ENCODE data around the gene RAET1L.
"Not testable (repeated sequence)": the region's sequence is repeated elsewhere in the genome, so short reads cannot be mapped to it uniquely, and the experiment has no call there.

Gene RAET1L

GRCh38 chr6:150043501-150044412, 18.4 kb upstream of the RAET1L start:
- no peak for DNase-seq

DNA sequence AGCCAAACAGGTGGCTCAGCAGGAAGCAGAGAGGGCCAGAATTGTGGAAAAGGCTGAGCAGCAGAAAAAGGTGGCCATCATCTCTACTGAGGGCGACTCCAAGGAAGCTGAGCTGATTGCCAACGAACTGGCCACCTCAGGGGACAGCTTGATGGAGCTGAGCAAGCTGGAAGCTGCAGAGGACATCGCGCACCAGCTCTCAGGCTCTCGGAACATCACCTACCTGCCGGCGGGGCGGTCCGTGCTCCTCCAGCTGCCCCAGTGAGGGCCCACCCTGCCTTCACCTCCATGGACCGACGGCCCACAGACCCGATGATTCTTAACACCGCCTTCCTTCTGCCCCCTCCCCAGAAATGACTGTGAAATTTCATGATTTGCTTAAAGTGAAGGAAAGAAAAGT, 17.8 kb upstream of the RAET1L start:
- DNase-seq: no peak

DNA sequence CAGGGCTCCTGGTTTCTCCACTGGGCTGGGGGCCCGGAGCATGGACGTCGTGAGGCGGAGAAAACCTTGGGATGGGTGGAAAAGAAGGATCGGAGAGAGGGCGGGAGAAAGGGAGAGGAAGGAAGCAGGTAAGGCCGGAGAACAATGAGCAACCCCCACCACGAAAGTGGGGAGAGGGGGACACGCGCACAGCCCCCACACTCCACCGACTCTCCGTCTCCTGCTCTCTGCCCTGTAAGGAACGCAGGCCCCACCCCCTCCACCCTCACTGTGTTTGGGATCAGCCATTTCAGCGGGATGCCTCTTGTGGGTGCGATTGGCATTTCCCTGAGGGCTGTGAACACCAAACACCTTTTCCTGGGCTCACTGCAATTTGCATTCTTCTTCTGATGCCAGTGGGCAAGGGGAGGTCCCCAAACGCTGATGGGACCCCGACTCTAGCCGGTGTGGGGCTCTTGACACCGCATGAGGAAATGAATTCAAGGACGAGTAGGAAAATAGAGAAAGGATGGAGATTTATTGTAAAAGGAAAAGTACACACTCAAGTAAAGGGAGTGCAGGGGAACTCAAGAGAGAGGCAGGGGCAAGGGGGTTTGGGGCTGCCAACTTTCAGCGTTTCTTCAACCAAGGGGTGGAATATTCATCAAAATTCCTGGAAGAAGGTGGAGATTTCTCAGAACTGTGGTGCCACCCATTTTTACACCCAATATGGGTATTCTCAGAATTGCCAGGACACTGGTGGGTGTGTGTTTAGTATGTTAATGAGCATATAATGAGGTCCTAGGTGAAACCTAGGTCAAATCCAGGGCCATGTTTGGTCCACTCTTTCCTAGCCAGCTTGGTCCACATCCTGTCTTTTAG, 13.1 kb upstream of the RAET1L start:
- DNase-seq: no peak

DNA sequence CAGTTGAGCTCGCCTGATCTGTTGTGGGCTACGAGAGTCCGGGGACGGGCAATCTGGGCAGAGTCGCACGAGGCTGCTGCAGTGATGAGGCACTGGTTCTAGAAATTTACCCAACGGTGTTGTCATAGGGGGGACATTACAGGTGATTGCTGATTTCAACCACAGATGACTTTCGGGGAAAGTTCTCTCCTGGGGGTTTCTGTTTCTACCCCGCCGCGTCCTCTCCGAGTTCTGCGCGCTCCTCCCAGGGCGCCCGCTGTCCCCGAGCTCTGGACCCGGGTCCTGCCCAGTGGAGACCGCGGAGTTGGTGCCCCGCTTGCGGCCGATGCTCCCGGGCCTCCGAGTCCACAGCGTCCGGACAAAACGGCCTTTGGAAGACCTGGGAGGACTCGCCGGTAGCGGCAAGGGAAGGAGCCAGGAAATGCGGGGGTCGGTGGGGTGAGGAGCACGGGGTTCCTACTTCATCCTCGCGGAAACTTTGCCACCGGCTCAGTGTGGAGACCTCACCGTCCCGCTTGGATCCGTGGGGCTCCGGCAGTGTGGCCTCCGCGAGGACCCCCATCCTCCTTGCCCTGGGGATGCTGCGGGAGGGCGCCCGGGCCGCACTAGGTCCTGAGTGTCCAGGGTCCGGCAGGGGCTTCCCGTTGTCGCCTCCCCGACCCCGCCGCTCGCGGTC, 12.3 kb upstream of the RAET1L start:
- DNase-seq: no peak

DNA sequence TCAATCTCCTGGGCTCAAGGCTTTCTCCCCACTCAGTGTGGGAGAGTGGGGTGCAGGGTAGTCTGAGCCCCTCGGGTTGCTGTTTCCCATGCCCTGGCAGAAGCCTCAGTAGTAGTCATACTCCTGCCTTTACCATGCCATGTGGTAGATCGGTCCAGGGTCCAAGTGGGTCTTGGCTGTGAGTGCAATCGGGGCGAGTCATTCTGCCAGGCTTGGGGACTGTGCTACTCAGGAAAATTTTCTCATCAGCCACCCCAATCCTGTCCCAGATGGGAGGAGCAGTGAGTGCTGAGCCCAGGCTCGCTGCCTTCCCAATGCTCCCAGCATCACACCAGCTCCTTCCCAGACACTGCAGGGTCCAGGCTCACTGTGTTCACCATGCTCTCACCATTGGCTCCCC, 10.7 kb upstream of the RAET1L start:
- DNase-seq: no peak

DNA sequence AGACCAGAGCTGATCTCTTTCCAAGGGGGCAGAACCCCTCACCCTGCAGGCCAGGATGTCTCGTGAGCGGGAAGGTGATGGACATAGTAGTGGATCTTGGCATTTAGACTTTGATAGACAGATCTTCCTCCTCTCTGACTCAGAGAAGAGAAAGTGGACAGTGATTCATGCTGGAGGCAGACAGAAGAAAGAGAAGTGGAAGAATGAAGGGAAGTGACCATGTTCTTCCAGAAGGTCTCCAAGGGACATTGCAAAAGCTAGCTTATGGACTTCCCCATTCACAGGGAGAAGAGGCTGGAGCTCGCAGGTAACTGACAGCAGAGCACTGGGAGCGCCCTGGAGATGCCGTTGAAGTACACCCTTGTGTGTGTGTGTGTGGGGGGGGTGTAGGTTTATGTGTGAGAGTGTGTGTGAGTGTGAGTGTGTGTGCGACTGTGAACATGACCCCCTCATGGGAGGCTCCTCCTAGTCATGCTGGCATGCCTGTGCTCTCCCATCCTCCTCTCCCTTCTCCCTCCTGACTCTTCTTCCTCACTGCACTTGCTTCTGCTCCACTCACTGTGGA, 8.0 kb upstream of the RAET1L start:
- no peak for DNase-seq

- no peak for DNase-seq
These were observed 7.3 kb upstream of the RAET1L start for GRCh38 chr6:150032598-150032997.

DNA sequence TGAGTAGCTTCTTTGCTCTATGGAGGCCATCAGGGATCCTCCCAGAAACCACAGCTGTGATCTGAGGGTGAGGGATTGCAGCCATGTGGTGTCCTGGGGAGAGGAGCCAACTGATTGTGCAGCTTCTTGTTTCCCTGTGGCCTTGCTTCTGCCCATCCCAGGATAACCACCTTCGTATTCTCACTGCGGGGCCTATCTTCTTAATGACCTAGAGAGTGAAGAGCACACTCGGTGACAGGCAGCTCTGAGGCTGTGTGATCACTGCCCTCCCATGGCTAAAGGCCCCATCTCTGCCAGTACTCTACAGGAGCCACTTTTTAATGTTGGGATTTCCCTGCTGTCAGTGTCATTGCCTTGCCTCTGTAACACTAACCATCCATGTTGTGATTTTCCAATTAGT, 5.3 kb upstream of the RAET1L start:
- DNase-seq: no peak

DNA sequence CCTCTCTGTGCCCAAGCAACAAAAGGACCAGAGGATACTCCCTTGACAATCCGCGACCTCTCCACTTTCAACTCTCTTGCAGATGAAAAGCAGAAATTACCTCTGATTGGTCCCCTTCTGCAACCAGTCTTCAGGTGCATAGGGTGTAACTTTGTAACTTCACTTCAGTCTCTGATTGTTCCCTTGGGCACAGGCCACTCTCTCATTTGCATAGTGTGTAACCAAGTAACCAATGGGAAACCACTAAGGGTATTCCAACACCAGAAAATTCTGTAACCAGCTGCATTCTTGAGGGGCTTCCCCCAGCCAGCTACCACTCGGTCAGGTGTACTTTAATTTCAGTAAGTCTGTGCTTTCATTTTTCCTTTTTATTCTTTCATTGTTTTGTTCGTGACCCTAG, 4.4 kb upstream of the RAET1L start:
- DNase-seq: no peak

DNA sequence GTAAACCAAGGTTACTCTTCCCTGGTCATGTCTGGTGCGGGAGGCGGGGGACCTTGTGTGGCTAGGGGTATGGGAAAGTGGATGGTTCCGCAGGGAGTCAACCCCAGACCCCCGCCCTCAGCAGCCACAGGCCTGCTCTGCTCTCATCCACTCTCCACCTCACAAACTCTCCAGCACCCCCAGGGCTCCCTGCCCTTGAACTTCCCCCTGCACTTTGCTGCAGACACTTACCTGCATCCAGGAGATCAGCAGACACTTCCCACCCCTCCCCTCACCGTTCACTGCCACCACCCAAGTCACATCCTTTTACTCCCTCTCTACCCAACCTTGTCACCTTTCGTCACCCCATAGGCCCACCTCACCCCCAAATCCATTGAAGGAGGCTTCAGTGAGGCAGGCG, 3.9 kb upstream of the RAET1L start:
- DNase-seq: no peak

DNA sequence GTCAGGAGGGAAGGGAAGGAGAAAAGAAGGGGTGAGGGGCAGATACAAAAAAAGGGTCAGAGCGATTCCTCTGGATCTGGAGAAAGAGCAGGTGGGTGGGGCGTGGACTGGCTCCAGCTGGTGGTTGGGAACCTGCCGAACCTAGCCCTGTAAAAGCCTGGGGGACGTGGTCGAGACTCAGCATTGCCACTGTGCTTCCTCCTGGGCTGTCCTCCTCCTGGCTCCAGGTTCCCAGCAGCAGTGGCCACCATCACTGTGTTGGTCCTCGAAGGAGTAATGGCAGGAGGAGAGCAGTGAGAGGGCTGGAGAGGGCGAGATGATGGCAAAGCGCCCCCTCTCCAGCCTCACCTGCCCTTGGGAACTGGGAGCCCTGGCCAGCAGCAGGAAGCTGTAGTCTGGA, 3.5 kb upstream of the RAET1L start:
- no peak for DNase-seq

DNA sequence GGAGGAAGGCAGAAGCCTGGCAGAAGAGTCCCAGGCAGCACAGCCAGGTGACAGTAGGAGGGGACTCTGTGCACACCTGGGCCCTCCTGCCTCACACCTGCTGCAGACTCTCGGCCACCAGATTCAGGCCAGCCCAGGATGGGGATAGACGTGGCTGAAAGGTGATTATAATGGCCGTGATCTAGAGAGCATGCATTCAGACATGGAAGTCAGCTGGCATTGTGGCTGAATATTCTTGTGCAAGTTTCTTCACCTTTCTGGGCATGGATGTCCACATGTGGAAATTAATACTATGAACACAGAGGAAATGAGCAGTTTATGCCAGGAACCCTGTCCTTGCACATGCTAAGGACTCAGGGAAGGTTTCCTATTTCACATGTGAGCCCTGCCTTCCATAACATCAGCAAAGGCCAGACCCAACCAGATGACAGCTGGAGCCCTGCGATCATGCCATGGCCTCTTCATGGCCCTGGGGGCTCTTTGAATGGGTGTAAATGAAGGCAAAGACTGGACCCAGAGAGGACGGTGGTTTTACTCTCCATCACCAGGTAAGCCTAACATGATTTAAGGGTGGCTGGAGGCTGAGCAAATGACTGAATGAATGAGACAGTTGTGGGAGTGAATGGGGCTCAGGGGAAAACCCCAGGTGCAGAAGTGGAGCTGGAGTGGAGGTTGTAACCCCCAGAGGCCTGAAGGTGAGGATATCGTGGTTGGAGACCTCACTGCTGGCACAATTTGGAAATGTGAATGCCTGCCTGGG, 2.7 kb upstream of the RAET1L start:
- no peak for DNase-seq

DNA sequence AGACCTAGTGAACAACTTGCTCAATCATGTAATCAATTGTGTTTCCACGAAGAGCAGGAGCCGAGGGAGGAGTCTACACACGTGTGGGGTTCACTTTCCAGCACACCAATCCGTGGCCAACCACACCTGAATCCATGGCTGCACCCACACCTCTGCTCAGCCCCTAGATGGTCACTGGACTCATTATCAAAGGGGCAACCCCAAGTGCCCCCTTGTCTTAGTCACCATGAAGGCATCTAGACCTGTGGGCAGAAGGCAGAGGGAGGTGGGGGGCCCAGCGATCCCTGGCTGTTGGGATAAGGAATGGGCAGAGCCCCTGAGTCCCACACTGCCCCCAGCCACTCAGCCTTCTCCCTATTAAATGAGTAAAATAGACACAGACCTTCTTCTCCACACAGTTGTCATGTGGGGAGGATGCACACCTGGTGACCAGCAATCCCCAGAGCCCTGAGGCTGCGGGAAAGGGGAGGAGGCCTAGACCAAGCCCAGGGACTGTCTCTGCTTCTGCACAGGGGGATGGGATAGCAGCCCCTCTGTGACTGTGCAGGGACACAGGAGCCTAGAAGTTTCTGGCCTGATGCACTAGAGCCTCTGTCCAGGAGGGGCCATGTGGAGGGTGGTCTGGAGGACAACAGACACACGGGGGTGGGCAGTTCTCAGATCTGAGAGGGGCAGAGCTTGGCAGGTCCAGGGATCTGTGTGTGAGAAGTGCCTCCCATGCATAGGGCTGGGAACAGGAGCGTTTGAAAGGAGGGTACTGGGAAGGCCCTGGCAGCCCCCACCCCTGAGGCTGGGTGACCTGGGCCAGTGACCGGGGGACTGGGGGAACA, 1.9 kb upstream of the RAET1L start:
- DNase-seq: no peak

DNA sequence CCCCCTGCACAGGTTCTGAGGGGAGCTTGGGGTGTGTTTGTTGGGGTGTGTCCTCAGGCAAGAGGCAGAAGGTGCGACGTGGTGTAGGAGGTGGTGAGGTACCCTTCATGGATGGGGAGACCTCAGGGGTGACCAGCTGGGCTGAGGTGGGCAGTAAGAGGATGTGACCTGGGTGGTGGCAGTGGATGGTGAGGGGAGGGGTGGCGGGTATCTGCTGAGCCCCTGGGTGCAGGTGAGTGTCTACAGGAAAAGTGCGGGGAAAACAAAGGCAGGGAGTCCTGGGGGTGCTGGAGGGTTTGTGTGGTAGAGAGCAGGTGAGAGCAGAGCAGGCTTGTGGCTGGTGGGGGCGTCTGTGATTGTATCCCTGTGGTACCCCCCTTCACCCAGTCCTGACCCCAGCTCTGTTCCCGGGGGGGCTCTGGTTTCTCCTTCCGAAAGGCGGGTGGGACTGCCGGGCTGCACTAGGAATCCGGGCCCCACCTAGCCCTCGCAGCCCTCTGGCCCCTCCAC, 631 bp downstream of the RAET1L start:
- DNase-seq: no peak

DNA sequence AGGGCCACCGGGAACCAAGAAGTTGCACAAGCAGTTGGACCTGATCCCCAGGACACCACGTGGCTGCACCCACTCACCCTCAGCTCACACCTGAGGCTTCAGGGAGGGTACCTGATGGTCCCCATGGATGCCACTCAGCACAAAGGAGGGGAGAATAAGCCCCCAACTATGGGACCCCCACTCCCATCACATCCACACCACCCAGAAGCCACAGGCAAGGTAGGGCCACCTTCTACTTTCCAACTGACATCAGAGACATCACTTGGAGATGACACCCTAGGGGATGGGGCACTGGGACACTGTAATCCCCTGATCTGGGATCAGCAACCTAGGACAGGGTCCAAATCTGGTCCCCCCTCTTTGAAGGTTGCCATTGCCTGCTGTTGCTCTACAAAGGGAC, 1.3 kb downstream of the RAET1L start:
- DNase-seq: not testable (repeated sequence)

DNA sequence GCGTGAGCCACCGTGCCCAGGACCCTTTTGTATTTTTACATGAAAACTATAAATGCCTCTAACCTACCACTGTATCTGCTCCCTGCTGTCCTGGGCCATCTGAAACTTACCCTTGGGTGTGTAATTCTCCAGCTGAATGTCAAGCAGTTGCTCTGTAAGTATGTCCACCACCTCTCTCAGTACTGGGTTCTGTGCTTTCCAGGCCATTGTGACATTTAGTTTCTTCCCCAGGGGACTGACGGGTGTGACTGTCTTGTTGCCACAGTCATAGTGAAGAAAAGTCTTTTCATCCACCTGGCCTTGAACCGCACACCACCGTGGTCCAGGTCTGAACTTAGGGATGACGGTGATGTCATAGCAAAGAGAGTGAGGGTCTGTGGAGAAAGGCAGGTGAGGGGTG, 3.5 kb downstream of the RAET1L start:
- DNase-seq: not testable (repeated sequence)

DNA sequence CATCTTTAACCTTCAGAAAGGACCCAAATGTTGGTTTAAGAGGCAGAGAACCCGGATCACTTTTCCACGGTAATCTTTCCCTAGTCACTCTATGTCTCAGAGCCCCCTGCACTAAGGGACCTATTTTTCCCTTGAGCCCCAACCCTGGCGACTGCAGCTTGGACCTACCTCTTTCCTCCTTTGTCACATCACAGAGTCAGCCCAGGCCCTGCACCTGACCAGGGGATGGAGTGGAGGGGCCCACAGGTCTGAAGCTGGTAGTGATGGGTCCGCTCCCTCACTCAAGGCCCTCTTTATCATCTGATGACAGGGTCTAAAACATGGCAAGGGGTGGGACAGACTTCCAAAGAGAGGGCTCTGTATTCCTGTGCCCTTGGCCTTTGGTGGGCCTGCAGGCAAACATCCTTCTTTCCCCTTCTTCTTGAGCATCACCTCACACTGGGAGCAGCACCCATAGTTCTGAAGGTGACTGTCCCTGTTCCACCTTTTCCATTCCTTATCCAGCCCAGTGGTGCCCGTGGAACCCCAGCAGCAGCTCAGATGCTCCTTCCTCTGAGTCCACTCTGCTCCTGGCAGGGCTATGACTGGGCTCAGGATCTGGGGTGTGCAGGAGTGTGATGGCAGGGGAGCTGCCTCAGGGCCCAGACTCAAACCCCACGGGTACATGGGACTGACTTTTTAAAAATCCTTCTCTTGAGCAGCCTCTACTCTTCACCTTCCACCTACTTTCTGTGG, 6.3 kb downstream of the RAET1L start:
- no peak for DNase-seq

GRCh38 chr6:150017186-150017521, 8.2 kb downstream of the RAET1L start:
- not testable (repeated sequence) for DNase-seq

DNA sequence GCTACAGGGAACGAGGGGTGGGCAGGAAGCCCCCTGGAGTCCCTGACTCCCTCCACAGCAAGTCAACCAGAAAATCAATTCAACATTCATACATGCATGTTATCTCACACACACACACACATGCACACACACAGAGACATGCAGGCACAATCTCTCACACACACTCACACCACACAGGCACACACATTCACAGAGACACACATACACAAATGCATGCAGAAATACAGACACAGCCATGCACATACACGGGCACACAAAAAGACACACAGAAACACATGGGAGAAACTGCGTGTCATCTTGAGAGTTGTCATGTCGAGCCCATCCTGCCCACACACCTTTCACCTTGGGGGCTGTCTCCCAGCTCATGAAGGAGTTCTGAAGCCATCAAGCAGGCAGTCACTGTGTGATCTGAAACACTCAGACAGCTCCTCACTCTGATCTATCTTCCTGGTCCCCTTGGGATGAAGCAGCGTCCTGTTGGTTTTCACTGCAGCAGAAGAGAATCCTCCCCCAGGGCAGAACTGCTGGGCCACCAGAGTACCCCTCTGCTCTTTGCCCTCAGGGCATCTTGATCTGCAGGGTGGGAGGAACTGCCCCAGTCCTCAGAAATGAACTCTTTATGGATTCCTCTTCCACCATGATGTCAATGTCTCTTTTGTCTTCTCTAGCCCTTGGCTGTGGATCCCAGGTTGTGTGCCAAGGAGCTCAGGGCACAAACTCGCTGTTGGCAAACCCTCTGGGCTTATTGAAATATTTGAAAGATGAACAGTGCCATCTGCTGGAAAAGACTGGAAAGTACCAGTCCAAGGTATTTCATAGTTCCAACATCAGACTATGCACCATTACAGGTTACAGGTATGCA, 8.8 kb downstream of the RAET1L start:
- DNase-seq: peak; percentile 63

Measured in DMS153 (cell line).